ENCODE results near the gene OTULIN.

GRCh38 chr5:14673443-14673842, 8.9 kb downstream of the OTULIN start:
- TF ChIP-seq CTCF (IDR thresholded peaks at IDR 0.05) (no peak), POLR2AphosphoS5 (IDR thresholded peaks at IDR 0.05) (no peak)
